H4 (cell line): ENCODE data around the gene SENP5. TPM values are rescaled to one million over a fixed set of nuclear protein-coding genes. Genes with fewer than 3 reads are reported as not detected.
"Not testable (repeated sequence)": the region's sequence is repeated elsewhere in the genome, so short reads cannot be mapped to it uniquely, and the experiment has no call there.

Source experiments
- DNase-seq: peaks from one replicate; pipeline ENCODE4 v3.0.0-alpha.2; 2015; ENCODE audit warnings: low spot score
- total RNA-seq: library from RNA; depleted of rRNA; stranded (reverse); fragments of >200 nt; shearing (Covaris generic); gene quantifications from 2 replicates; pipeline ENCODE4 v1.2.3, GENCODE V29; 2014

SENP5 gene
- total RNA-seq, 1 experiment from 2014 or later = 28.4 TPM

GRCh38 chr3:196941729-196942225 is 74.1 kb downstream of the SENP5 start:
- no peak for DNase-seq

GRCh38 chr3:196942226-196942914 is 74.7 kb downstream of the SENP5 start, which contains the start of gene NCBP2:
Gene NCBP2 (minus strand): TSS chr3:196942528. CDS start chr3:196942503, 25 bp downstream.
- DNase-seq = peak; percentile 99

GRCh38 chr3:196942915-196943277 is 75.2 kb downstream of the SENP5 start:
- no peak for DNase-seq

GRCh38 chr3:196944037-196944790 is 76.5 kb downstream of the SENP5 start:
- not testable (repeated sequence) for DNase-seq

GRCh38 chr3:196947136-196947859 is 79.6 kb downstream of the SENP5 start:
- DNase-seq = no peak

DNA sequence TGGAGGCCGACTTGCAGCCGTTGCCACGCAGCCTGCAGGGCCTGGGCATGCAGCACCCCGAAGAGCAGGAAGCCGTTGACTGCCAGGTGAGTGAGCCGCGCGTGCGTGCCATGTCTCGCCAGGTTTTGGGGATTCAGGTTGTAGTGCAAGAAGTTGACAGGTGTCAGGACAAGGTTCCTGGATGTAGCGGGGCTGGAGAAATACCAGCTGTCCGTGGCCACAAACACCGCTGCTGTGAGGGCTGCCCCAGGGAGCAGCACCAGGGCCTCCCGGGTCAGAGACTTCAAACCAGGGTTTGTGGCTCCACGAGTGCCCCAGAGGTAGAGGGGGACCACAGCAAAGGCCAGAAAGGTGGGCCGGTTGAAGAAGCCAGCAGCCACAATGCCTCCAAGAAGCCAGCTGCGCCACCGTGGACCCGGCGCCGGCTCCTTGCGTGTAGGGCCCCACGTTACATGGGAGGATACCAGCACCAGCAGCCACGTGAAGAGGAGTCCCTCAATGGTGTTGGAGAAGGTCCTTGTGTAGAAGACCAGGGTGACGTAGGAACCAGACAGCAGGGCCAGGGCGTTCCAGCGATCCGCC is 80.2 kb downstream of the SENP5 start:
- no peak for DNase-seq

DNA sequence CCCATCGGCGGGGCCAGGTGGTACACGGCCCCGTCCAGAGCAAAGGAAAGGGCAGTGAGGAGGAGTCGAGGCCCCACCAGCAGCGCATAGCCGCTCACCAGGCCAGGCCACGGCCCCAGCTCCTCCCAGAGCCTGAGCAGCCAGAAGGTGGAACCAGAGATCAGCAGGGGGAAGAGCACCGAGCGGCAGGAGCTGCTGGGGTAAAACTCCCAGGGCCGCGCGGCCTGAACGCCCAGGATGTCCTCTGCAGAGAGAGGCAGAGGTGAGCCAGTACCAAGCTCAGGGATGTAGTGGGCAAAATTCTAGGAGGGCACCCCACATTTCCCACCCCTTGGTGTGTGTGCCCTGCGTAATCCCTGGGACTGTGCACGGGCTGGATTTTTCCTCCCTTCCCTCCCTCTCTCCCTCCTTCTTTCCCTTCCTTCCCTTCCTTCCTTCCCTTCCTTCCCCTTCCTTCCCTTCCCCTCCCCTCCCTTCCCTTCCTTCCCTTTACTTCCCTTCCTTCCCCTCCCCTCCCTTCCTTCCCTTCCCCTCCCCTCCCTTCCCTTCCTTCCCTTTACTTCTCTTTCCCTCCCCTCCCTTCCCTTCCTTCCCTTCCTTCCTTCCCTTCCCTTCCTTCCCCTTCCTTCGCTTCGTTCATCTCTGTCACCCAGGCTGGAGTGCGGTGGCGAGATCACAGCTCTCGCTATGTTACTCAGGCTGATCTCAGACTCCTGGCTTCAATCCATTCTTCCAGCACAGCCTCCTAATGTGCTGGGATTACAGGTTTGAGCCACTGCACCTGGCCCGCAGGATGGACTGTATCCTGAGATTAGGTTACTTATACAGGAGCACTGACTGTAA is 80.9 kb downstream of the SENP5 start:
- no peak for DNase-seq

- no peak for DNase-seq
Observed at GRCh38 chr3:196949285-196949619, 81.5 kb downstream of the SENP5 start.

DNA sequence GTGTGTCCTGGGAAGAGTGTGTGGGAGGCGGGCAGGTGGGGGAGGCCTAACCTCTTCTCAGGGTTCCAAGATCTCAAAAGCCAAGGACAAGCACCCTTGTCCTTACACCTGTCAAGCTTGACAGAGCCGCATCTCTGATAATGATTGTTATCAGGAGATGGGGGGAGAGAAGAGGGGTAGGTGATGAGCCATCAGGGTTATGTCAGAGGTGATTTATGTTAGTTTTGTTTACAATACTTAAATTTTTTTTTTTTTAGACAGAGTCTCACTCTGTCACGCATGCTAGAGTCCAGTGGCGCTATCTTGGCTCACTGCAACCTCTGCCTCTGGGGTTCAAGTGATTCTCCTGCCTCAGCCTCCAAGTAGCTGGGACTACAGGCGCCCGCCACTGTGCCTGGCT is 82.0 kb downstream of the SENP5 start:
- DNase-seq = no peak

- no peak for DNase-seq
Observed at GRCh38 chr3:196951371-196951770, 83.7 kb downstream of the SENP5 start.

DNA sequence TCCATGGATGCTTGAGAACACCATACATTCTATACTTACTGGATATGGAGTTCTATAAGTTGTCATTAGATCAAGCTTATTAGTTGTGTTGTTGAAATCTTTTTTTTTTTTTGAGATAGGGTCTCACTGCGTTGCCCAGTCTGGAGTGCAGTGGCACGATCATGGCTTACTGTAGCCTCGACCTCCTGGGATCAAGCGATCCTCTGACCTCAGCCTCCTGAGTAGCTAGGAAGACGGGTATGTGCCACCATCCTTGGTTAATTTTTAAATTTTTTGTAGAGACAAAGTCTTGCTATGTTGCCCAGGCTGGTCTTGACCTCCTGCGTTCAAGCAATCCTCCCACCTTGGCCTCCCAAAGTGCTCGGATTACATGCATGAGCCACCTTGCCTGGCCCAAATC is 87.1 kb downstream of the SENP5 start:
- DNase-seq = no peak

- DNase-seq = no peak
Observed at GRCh38 chr3:196962108-196962929, 94.6 kb downstream of the SENP5 start.

- no peak for DNase-seq
Observed at GRCh38 chr3:196962930-196963630, 95.4 kb downstream of the SENP5 start.

DNA sequence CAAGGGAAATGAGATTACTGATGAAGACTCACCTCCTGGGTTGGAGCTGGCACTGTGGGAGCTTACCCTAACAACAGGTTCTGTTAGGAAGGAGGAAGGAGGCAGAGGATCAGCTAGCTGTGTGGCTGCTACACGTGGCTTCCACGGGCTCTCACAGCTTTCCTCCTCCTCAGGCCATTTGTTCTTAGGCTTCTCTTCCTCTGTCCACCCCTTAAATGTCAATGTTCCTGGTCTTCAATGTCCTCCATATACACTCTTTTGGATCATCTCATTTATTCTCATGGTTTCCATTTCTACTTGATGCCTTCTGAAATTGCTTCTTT is 95.9 kb downstream of the SENP5 start:
- no peak for DNase-seq

DNA sequence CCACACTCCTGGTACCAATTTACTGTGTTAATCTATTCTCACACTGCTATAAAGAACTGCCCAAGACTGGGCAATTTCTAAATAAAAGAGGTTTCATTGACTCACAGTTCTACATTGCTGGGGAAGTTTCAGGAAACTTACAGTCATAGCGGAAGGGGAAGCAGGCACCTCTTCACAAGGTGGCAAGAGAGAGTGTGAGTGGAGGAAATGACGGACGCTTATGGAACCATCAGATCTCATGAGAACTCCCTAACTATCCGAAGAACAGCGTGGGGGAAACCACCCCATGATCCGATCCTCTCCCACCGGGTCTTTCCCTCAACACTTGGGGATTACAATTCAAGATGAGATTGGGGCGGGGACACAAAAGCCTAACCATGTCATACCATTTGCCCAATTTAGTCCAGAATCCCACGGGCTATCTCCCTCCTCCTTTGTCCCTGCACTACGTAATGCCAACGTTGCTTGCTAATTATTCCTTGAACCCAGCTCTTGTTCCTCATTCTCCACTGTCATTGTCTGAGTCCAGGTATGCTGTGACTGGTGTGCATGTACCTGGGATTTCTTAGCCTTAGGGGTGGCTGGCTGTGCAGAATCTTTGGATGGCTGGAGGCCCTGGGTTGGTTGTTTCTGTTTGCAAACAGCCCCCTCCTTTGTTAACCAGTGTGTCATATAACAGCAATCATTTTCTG is 97.5 kb downstream of the SENP5 start:
- DNase-seq = no peak

DNA sequence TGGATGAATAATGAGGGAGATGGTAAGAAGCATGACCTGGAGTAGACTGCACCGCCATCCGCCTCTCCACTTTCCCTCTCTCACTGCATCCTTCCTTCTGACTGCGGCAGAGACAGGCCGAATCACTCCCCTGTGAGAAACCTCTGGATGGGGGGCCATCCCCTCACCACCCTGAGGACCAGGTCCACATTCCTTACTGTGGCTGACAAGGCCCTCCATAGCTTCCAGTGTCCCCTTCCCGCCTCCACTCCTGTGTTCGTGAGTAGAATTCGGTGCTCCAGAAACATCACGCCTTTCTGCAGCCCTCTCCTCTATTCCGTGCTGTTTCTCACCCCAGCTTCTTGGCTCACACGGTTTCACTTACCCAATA is 98.1 kb downstream of the SENP5 start:
- no peak for DNase-seq

- no peak for DNase-seq
Observed at GRCh38 chr3:196966526-196967401, 99.0 kb downstream of the SENP5 start.
